COLO668 (cell line): ENCODE results near the gene SYNE3.

ENCODE experiments used
- DNase-seq: peaks from one replicate; lab custom pipeline; 2025; ENCODE audit not compliant: unreplicated experiment; lab: John Stamatoyannopoulos, UW

The SYNE3 gene

DNA sequence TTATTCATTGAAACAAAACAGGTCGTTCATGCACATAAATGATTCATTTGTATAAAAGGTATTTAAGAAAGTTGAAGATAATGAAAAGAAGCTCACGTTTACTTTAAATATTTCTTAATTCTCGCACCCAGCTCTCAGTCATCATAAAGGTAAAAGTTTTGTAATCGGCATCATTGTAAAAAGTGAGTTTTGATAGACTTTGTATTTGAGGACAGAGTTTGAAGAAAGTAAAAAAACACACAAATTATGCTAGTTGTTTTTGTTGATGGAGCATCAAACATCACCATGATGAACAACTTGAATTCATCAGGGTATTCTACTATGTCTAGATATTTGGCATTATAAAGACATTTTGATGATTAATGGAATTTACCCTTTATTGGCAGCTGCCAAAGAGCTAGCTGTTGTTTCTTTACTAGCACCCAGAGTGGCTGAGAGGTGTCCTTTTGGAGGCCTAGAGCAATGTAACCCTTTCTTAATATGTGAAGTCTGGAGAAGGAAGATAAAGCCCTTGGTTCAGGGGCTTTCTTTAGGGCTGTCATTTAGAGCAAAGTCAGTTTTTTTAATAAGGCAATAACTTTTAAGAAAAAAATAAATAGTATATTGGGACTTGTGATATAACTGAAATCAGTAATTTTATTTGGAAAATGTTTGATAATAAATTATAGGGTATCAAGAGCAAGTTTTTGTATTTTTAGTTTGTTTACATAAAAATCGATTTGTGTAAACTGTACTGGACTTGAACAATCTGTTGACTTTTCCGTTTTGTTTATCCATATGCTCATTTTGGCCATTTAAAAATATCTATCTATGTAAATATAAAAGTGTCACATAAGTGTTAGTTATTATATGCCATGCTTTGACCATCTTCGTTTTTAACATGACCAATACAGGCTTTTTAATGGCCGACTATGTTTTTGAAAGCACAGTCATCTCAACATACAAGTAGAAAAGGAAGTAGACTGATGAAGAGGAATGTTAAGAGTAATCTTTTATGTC is 25.8 kb upstream of the SYNE3 start:
- no peak for DNase-seq

DNA sequence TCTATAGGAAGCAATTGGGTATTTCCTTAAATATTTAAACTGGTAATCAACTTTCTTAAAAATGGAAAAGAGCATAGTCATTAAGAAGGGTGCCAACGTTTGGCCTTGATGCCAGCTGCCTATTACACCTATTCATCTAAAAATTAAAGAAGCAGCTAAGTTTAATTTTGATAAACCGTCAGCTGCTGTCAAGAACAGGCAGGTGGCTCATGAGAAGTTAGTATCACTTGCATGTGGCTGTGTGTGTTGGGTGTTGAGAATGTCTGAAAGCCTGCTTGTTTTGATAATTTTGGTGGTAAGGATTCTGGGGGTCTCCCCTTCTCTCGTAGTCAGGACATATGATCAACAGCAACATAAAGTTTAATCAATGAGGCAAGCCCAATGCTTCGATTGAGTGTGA is 24.9 kb upstream of the SYNE3 start:
- DNase-seq = no peak

DNA sequence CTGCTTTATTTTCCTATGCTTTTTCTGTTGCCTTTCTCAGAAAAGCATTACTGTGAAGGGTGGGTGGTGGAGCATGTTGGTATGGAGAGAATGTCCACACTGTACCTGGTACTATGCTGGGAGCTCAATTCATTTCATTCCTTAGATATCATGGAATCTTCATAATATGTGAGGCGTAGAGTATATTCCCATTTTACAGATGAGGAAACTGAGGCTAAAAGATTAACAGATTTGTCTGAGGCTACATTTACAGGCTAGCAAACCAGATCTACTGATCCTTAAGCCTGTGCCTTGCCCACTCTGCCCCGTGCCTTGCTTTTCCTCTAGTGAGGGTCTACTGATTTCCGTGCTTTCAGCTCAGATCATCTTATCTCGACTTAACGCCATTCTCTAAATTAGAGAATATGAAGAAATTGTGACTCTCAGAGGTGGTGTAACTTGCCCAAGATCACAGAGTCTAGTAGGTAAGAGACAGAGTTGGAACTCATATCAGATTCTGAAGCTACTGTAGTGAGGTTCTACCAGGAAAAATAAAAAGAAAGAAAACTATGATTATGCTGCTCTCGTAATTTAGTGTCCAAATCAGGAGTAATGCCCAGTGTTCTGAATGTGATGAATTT is 23.9 kb upstream of the SYNE3 start:
- no peak for DNase-seq

DNA sequence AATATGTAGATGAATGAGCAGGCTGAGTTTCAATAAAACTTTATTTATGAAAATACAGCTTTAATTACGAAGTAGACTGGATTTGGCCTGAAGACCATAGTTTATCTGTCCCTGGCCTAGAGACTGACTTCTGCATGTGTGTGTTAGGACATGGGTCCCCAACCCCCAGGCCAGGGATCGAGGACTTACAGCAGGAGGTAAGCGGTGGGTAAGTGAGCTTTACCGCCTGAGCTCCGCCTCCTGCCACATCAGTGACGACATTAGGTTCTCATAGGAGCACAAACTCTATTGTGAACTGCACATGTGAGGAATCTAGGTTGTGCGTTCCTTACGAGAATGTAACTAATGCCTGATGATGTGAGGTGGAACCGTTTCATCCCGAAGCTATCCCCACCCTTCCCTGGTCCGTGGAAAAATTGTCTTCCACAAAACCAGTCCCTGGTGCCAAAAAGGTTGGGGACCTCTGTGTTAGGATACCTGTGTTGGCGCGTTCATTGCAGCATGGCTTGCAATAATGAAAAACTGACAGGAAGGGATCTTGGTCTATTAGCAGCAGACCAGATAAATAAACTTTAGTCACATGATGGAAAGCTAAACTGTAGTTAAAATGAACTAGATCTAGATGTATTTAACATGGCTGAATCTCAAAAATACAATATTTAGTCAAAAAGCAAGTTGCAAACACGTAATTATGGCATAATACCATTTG is 22.5 kb upstream of the SYNE3 start:
- DNase-seq = no peak

DNA sequence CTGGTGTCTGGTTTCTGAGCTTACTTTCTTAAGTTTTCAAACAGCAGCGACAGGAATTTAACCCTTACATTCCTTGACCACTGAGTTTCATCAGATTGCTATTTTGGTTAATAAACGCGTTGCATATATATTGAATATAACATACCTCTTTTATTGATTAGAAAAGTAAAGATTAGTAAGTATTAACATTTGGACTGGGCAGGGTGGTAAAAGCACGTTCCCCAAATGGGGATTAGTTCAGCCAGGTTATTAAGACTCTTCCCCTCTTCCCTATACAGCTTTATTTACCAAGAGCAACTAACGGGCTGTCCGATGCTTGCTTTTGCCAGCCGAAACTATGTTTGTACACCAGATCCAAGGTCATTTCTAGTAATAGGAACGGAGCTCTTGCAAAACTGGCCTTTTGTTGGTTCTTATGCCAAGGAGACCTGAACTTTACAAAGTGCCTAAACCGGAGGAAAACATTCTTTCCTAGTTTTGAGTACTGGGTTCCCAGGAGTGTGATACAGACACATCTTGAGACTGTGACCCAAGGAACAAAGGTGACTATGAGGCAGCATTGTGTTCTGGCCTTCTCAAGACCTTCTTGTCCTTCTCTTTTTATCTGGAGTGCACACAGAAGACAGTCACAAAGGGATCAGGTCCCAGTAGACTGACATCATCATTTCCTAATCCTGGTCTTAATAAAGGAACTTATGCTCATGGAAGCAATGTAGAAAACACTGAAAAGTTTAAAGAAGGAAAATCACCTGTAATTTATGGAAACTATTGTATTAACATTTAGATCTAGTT is 21.0 kb upstream of the SYNE3 start:
- DNase-seq = no peak

DNA sequence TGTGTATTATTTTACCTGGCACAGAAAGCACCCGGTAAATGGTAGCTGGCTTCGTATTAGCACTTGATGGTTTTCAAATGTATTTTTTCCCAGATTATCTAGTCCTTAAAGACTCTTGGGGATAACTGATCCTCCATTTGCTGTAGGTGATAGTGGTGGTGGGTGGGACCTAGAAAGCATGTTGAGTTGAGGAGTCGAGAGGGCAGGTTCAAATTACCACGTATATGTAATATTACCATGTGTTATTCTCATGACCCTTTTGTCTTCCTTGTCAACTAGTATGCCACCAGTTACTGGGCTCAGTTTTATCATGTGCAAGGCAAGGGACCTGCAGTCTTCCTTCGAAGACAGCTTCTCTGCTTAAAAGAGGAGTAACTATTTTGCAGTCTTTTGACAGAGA is 20.2 kb upstream of the SYNE3 start:
- no peak for DNase-seq

DNA sequence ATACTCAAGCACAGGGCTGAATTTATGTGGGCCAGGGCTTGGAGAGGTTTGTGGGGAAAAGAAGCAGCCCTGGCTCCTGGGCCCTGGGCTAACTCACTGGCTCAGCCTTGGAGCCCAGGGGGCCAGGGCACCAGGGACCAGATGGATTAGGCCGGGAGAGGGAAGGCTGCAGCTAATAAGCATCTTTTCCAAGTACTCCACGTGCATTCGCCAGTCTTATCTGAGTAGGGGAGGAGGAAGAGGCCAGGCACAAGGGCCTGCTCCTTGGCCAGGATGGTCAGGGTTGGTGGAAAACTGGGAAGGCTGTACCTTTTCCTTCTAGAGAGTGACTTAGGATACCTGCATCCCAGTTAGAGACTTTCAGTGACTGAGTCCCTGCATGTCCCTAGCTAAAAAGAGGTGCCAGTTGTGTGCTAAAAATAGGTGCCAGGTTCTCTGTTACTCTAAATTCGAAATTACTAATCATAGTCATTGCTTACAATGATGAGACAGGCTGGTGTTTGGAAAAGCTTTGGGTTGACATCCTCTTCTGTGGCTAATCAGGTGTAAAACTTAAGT is 19.7 kb upstream of the SYNE3 start:
- DNase-seq = no peak

DNA sequence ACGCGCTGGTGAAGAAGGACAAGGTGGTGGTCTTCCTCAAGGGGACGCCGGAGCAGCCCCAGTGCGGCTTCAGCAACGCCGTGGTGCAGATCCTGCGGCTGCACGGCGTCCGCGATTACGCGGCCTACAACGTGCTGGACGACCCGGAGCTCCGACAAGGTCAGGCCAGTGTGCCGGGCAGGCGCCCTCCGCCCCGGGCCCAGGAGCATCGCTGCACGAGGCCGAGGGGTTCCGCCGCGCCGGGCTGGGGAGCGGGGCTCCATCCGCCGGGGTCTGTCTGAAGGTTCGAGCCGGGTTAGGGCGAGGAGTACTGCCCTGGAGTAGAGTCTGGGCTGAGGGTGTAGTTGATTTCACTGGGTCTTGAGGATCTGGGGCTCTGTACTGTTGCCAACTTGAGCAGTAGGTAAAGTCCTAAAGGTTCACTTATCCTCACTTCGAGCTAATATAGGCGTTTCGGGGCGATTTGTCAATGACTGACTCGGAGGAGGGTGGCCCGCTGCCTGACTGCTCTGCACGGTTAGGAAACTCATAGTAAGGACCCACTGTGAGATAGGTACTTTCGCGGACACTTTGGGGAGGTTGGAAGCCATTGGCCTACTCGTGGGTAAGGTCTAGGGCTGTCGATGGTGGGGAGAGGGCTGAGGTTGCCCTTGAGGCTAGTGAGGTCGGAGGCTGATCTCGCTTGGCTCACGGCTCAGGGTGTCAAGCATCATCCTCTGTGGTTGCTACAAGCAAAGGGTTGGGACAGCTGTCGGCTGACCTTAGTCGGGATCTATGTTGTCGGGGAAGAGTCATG is 19.0 kb upstream of the SYNE3 start:
- peak; percentile 52 for DNase-seq

DNA sequence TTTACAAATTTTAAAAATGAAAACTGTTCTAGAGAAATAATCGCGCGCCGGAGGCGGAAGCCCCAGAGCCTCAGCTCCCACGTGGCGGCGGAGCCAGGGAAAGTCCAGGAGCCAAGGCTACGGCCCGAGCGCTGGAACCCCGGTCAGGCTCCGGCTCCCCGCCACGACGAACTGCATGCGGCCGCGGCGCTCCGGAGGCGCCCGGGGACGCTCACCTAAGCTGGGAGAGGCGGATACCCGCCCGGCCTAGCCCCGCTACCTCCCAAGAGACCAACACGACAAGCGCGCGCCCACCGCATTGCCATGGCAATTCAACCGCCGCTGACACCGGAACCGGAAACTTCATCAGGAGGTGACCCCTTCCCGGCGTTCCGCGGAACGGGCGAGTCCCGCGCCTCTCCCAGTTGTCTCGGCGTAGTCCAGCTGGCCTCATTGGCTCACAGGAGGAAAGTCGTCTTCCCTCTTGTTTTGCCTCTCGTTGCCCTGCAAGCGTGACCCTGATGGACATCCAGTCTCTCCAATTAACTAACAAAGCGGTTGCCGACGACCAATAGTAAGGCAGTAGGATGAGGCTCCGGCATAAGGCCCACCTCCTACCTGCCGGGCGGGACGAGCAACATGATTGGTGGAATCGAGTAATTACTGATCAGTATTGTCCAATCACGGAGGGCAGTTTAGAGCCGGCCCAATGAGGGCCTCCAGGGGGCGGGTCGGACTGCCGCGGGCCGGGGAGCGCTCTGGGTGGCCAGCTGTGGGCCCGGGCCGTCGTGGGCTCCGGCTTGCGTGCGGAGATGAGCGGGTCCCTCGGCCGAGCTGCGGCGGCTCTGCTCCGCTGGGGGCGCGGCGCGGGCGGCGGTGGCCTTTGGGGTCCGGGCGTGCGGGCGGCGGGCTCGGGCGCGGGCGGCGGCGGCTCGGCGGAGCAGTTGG is 18.1 kb upstream of the SYNE3 start, which contains the start of gene GLRX5:
GLRX5 (plus strand) TSS at position 752 of the 927 bp plus-strand sequence; CDS start at position 792, 40 bp downstream.
- DNase-seq = peak; percentile 100

DNA sequence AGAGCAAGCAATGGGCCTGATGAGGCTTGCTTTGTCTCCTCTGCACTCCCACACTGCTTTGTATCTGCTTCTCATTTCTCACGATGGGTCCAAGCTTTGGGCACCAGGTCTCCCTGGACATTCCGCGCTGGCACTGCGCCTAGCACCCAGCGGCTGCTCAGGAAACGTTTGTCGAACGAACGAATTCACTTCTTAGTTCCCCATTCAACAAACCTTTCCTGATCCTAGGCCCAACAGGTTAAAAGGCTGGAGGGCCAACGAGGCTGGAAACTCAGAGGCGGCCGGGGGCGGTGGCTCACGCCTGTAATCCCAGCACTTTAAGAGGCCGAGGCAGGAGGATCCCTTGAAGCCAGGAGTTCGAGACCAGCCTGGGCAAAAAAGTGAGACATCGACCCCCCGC is 17.4 kb upstream of the SYNE3 start:
- DNase-seq = no peak

DNA sequence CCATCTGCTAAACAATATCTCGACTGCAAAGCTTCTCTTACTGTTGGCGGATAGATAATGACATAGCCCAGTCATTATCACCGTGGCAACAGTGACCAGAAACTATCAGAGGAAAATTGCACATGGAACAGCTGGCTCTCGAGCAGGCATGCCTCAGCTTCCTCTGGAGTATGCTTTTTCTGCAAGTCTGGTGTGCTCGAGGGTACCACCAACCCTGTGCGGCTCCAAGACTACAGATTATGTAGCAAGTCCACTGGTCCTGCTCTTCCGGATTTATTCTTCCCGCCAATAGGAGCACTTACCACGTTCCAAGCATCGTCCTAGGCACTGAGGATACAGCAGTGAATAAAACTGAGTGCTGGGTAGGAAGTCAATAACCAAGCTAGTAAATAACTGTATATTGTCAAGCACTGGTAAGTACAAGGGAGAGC is 17.0 kb upstream of the SYNE3 start:
- peak; percentile 65 for DNase-seq

DNA sequence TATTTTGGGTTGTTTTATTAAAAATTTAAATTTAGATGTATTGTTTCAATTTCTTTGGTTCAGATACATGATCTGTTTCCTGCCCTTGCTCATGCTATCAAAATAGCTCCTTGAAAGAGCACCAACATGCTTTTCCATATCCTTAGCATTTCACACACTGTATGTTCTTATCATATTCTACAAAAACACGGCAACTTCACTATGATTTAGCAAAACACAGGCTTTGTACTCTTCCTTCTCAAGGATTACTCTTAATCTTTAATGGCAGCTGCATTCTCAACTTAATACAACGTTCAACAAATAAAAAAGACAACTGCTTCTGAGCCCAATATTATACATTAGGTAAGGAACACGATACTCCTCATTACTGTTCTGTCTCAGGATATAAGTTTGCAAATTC is 15.5 kb upstream of the SYNE3 start:
- DNase-seq = no peak

DNA sequence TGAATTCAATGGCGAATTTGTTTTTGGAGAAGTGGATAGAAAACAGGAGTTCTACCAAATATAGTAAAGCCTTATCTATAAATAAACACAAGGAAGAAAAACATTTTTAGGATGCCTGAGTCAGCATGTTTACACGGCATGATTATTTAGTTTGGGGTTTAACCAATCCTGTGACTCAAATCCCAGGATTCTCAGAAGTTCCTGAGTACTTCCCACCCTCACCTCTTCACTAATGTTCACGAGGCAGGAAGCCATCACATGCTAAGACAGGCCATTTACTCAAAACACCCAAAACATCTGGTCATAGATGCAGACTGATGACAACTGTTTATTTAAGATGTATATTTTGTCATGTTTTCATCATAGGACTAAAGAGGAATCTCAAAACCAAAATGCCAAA is 15.0 kb upstream of the SYNE3 start:
- DNase-seq = no peak

DNA sequence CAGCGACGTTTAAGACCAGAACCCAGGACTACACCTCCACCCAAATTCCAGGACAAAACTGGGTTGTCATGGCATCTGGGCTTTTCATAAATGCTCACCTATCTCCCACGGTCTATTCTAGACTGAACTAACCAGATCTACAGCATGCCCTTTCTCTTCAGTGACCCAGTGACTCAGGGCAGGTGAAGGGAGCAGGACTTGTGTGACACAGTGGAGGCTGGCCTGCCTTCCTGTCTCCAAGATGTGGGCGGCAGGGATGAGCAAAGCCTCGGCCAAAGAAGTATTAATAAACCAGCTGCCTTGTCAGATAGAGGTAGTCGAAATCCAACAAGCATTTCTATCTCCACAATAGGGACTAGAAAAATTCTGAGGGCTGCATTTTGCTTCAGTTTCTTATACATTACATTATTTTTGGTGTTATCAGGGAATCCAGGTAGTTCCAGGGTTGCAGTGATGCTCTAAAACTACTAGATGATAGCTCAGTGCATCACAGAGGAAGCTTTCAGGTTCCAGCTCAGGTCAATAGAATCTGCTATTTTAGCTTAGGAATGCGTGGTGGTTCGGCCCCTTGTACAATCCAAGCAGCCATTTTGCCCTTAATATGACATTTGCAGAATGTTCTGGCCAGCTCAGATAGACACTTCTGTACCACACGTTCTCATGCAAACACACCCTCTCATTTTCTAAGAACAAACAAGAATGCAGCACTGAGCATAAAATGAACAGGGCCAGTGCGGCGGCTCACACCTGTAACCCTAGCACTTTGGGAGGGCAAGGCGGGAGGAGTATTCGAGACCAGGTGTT is 14.2 kb upstream of the SYNE3 start:
- DNase-seq = no peak

DNA sequence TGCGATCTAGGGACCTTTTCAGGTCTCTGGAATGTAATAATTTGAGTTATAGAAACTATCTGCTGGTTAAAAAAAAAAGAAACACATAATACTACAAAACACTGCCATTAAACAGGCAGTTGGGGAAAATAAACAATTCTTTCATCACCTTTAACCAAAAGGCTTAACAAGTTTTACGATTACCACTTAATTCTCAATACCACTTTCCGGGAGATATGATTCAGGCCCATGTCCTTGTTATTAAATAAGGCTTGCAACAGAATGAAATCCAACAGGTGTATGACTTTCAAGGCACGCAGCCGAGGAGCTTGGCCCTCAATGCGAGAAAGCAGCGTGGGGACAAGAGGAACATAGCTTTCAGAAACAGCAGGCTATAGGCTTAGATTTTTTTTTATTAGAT is 12.8 kb upstream of the SYNE3 start:
- DNase-seq = no peak

DNA sequence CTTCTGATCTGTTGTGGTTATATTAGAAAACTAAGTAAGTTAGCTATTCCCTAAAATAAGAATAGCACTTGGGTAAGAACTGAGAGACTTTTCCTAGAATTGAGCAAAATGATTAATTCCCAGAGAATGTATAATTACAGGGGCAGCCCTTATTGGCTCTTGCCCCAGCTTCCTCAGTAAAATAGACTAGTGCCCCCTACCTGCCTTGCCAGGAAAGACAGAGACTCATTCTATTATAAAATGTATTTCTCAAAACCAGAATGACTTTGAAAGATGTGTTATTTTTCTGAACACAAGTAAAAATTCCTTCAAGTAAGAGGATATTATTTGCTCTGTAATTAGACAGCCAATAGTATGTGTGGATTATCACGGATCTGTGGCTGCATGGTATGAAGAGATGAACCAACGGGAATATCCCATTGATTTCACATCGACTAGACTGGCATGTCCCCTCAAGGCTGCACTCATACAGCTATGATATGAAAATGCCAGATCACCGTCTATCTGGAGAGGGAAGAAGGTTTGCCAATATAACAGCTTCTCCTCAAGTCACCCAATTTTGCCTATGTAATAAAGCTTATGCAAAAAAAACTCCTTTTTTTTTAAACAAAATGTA is 11.0 kb upstream of the SYNE3 start:
- no peak for DNase-seq
